Stimulated activated CD8-positive, alpha-beta memory T cell treated with anti-CD3 and anti-CD28 coated beads, Interleukin-12 subunit alpha, Interleukin-12 subunit beta, amount 100 ng/mL, for 1 hour (primary cell): ENCODE measurements around the gene BHLHE40.
A peak's percentile ranks its signal among the peaks of the same experiment; 100 is the strongest.

Source experiments
- DNase-seq: peaks from one replicate; pipeline ENCODE4 v3.0.0-alpha.2; 2020; ENCODE audit warnings: low read depth

BHLHE40 gene

GRCh38 chr3:5001135-5001534, 21.9 kb downstream of the BHLHE40 start:
- DNase-seq = no peak

- DNase-seq = no peak
Observed at GRCh38 chr3:5001805-5002173, 22.6 kb downstream of the BHLHE40 start.

- peak; percentile 37 for DNase-seq
Observed at GRCh38 chr3:5002174-5002870, 23.1 kb downstream of the BHLHE40 start.

GRCh38 chr3:5002871-5003247, 23.6 kb downstream of the BHLHE40 start:
- no peak for DNase-seq

GRCh38 chr3:5004319-5005152, 25.3 kb downstream of the BHLHE40 start:
- DNase-seq = no peak

- DNase-seq = no peak
Observed at GRCh38 chr3:5005367-5005766, 26.1 kb downstream of the BHLHE40 start.

- DNase-seq = peak; percentile 49
Observed at GRCh38 chr3:5006755-5007202, 27.5 kb downstream of the BHLHE40 start.

- no peak for DNase-seq
Observed at GRCh38 chr3:5007873-5008272, 28.6 kb downstream of the BHLHE40 start.

- DNase-seq = no peak
Observed at GRCh38 chr3:5009506-5010109, 30.4 kb downstream of the BHLHE40 start.

GRCh38 chr3:5010140-5010539, 30.9 kb downstream of the BHLHE40 start:
- no peak for DNase-seq

GRCh38 chr3:5010706-5011554, 31.7 kb downstream of the BHLHE40 start:
- no peak for DNase-seq

- DNase-seq = no peak
Observed at GRCh38 chr3:5011555-5012256, 32.5 kb downstream of the BHLHE40 start.

GRCh38 chr3:5012367-5012766, 33.1 kb downstream of the BHLHE40 start:
- no peak for DNase-seq

GRCh38 chr3:5013021-5013906, 34.0 kb downstream of the BHLHE40 start:
- DNase-seq = no peak

GRCh38 chr3:5014391-5014790, 35.2 kb downstream of the BHLHE40 start:
- DNase-seq = no peak

- no peak for DNase-seq
Observed at GRCh38 chr3:5015056-5015455, 35.8 kb downstream of the BHLHE40 start.

- DNase-seq = no peak
Observed at GRCh38 chr3:5016211-5017161, 37.2 kb downstream of the BHLHE40 start.

GRCh38 chr3:5017925-5018531, 38.8 kb downstream of the BHLHE40 start:
- DNase-seq = no peak
